ENCODE results near the gene SHH. TPM values are rescaled to one million over a fixed set of nuclear protein-coding genes. Genes with fewer than 3 reads are reported as not detected.

Gene SHH
- total RNA-seq, 1 donor from 2014 or later, result 28.3 TPM

- H3K4me3 Mint-ChIP-seq, result no peak overlapping the region
- no peak for DNase-seq (ENCODE audit: extremely low spot score, unreplicated experiment)
- H3K4me1 Mint-ChIP-seq (ENCODE audit: unreplicated experiment), result peaks cover 9% of the 10 kb centered on the region
- peaks cover 24% of the 10 kb centered on the region for H3K36me3 Mint-ChIP-seq
- peaks cover 21% of the 10 kb centered on the region for H3K27me3 Mint-ChIP-seq
- H3K9me3 Mint-ChIP-seq, result no peaks in the 10 kb centered on the region
- no peak overlapping the region for H3K27ac Mint-ChIP-seq
- TF ChIP-seq, protein P1, sequence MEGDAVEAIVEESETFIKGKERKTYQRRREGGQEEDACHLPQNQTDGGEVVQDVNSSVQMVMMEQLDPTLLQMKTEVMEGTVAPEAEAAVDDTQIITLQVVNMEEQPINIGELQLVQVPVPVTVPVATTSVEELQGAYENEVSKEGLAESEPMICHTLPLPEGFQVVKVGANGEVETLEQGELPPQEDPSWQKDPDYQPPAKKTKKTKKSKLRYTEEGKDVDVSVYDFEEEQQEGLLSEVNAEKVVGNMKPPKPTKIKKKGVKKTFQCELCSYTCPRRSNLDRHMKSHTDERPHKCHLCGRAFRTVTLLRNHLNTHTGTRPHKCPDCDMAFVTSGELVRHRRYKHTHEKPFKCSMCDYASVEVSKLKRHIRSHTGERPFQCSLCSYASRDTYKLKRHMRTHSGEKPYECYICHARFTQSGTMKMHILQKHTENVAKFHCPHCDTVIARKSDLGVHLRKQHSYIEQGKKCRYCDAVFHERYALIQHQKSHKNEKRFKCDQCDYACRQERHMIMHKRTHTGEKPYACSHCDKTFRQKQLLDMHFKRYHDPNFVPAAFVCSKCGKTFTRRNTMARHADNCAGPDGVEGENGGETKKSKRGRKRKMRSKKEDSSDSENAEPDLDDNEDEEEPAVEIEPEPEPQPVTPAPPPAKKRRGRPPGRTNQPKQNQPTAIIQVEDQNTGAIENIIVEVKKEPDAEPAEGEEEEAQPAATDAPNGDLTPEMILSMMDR (conservative IDR thresholded peaks at IDR 0.05), result no peak
Observed at GRCh38 chr7:155785536-155785935, 26.7 kb downstream of the SHH start.

DNA sequence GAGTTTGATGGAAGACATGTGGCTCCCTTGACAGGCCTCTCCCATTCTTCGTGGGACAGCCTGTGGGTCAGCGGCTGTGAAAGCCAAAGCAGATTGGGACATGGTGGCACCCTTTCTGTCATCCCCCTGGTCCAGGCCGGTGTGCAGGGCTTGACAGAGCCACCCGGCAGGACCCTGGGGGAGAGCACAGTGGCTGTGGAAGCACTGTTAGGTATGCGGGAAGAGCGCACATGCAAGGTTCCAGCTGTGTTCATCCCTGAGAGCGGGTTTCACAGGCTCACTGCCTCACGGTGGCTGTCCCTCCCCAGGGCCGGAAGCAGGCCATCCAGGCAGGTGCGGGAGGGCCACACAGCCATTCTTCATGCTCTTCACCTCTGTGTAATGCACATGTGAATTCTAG is 29.8 kb downstream of the SHH start:
- TF ChIP-seq, protein P1 (conservative IDR thresholded peaks at IDR 0.05), result no peak
- Mint-ChIP-seq H3K36me3 (peaks cover 40% of the 10 kb centered on the region), H3K4me1 (ENCODE audit: unreplicated experiment) (peaks cover 13% of the 10 kb centered on the region), H3K27me3 (peaks cover 14% of the 10 kb centered on the region), H3K27ac (no peak overlapping the region), H3K4me3 (no peak overlapping the region), H3K9me3 (no peaks in the 10 kb centered on the region)
- DNase-seq (ENCODE audit: extremely low spot score, unreplicated experiment), result no peak

DNA sequence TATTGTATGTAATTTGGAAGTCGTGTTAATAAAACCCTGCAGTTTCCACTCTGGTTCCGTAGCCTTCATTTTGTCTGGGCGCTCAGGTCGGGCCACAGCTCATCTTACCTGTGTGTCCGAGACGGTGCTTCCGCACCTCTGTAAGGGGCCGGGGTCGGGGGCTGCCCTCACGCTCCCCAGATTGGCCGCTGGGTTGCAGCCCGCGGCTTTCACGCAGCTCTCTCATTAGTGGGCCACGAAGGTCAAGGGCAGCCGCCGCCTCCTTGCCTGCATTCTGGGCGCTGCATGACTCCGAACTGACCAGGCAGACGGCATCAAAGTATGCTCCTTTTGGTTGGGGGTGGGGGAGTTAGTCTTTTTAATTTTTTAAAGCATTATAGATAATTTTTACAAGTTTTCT is 30.8 kb downstream of the SHH start:
- H3K4me1 Mint-ChIP-seq (ENCODE audit: unreplicated experiment), result peaks cover 13% of the 10 kb centered on the region
- DNase-seq (ENCODE audit: extremely low spot score, unreplicated experiment), result no peak
- no peaks in the 10 kb centered on the region for H3K9me3 Mint-ChIP-seq
- H3K27ac Mint-ChIP-seq, result no peak overlapping the region
- H3K36me3 Mint-ChIP-seq, result peaks cover 40% of the 10 kb centered on the region
- no peak overlapping the region for H3K4me3 Mint-ChIP-seq
- TF ChIP-seq, protein P1 (conservative IDR thresholded peaks at IDR 0.05), result no peak
- peaks cover 13% of the 10 kb centered on the region for H3K27me3 Mint-ChIP-seq

DNA sequence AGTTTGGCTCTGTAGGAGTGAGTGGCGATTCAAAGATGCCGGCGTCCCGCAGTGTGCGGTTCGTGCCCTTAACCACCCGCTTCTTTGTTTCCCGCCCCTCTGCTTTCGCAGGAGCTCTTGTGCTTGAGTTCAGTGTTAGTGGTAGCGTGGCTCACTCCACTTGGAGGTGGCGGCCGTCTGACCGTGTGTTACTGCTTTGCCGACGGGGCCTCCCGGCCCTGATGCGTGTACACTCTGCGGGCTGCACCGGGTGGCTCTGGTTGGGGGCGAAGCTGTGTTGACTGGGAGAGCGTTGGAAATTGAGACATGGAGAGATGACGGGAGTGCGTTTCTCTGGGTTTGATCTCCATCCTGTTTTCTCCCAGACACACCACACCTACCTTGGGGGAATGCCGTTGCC is 31.4 kb downstream of the SHH start:
- H3K36me3 Mint-ChIP-seq, result peaks cover 39% of the 10 kb centered on the region
- H3K9me3 Mint-ChIP-seq, result no peaks in the 10 kb centered on the region
- H3K4me3 Mint-ChIP-seq, result no peak overlapping the region
- peaks cover 8% of the 10 kb centered on the region for H3K27me3 Mint-ChIP-seq
- peaks cover 13% of the 10 kb centered on the region for H3K4me1 Mint-ChIP-seq (ENCODE audit: unreplicated experiment)
- no peak for DNase-seq (ENCODE audit: extremely low spot score, unreplicated experiment)
- TF ChIP-seq, protein P1 (conservative IDR thresholded peaks at IDR 0.05), result no peak
- no peak overlapping the region for H3K27ac Mint-ChIP-seq

DNA sequence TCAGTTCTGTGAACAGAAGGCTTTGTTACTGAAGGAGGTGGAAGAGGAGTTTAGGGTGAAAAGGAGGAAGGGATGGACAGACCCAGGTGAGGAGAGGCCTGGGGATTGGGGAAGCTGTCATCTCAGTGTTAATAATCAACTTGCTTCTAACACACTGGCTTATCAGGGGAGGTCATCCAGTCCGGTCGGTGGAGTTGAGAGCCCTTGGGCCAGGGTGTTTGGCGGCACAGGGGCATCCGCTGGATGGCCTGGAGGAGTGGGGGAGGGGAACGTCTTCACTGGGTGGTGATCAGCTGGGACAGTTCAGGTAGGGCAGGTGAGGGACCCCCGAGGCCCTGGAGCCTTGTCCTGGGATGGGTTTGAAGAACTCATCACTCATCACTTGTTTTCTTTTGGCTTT is 33.9 kb downstream of the SHH start:
- Mint-ChIP-seq H3K9me3 (no peaks in the 10 kb centered on the region), H3K4me3 (peak overlapping the region; percentile 12), H3K27ac (peak overlapping the region; percentile 25), H3K36me3 (peaks cover 48% of the 10 kb centered on the region), H3K27me3 (no peaks in the 10 kb centered on the region), H3K4me1 (ENCODE audit: unreplicated experiment) (peaks cover 13% of the 10 kb centered on the region)
- no peak for DNase-seq (ENCODE audit: extremely low spot score, unreplicated experiment)
- TF ChIP-seq, protein P1 (conservative IDR thresholded peaks at IDR 0.05), result no peak

GRCh38 chr7:155776606-155777005 is 35.7 kb downstream of the SHH start:
- Mint-ChIP-seq H3K27ac (no peak overlapping the region), H3K27me3 (no peaks in the 10 kb centered on the region), H3K36me3 (peaks cover 44% of the 10 kb centered on the region), H3K4me1 (ENCODE audit: unreplicated experiment) (peaks cover 13% of the 10 kb centered on the region), H3K9me3 (no peaks in the 10 kb centered on the region), H3K4me3 (no peak overlapping the region)
- TF ChIP-seq, protein P1 (conservative IDR thresholded peaks at IDR 0.05), result no peak
- no peak for DNase-seq (ENCODE audit: extremely low spot score, unreplicated experiment)

Measured in type B pancreatic cell (in vitro differentiated cells).